Activated gamma-delta T cell (primary cell): ENCODE data around the gene FAM107B.
"Not testable (repeated sequence)": the region's sequence is repeated elsewhere in the genome, so short reads cannot be mapped to it uniquely, and the experiment has no call there.

Source experiments
- DNase-seq: peaks from one replicate; lab custom pipeline; 2025; lab: John Stamatoyannopoulos, UW

The FAM107B gene

GRCh38 chr10:14693891-14694290 is 80.8 kb downstream of the FAM107B start:
- DNase-seq = no peak

GRCh38 chr10:14692344-14693076 is 82.2 kb downstream of the FAM107B start:
- DNase-seq = no peak

GRCh38 chr10:14691359-14691758 is 83.3 kb downstream of the FAM107B start:
- no peak for DNase-seq

GRCh38 chr10:14688606-14689005 is 86.1 kb downstream of the FAM107B start:
- no peak for DNase-seq

- DNase-seq = not testable (repeated sequence)
Measured at GRCh38 chr10:14688189-14688588, 86.5 kb downstream of the FAM107B start.

- DNase-seq = no peak
Measured at GRCh38 chr10:14687340-14687739, 87.4 kb downstream of the FAM107B start.

GRCh38 chr10:14686356-14686755 is 88.3 kb downstream of the FAM107B start:
- DNase-seq = no peak

GRCh38 chr10:14684354-14684753 is 90.3 kb downstream of the FAM107B start:
- no peak for DNase-seq

- DNase-seq = no peak
Measured at GRCh38 chr10:14683256-14683655, 91.4 kb downstream of the FAM107B start.

GRCh38 chr10:14681802-14682201 is 92.9 kb downstream of the FAM107B start:
- DNase-seq = no peak

- DNase-seq = no peak
Measured at GRCh38 chr10:14681305-14681704, 93.4 kb downstream of the FAM107B start.

- no peak for DNase-seq
Measured at GRCh38 chr10:14678637-14679036, 96.1 kb downstream of the FAM107B start.

- no peak for DNase-seq
Measured at GRCh38 chr10:14676732-14677131, 98.0 kb downstream of the FAM107B start.

GRCh38 chr10:14674376-14675050 is 100.2 kb downstream of the FAM107B start:
- DNase-seq = no peak

- no peak for DNase-seq
Measured at GRCh38 chr10:14673189-14673861, 101.4 kb downstream of the FAM107B start.

- DNase-seq = no peak
Measured at GRCh38 chr10:14671386-14671831, 103.3 kb downstream of the FAM107B start.

- no peak for DNase-seq
Measured at GRCh38 chr10:14670551-14671240, 104.0 kb downstream of the FAM107B start.

GRCh38 chr10:14669576-14669975 is 105.1 kb downstream of the FAM107B start:
- no peak for DNase-seq

GRCh38 chr10:14667781-14668180 is 106.9 kb downstream of the FAM107B start:
- no peak for DNase-seq

GRCh38 chr10:14667280-14667679 is 107.4 kb downstream of the FAM107B start:
- no peak for DNase-seq

- no peak for DNase-seq
Measured at GRCh38 chr10:14665865-14666857, 108.5 kb downstream of the FAM107B start.
